Stimulated activated CD8-positive, alpha-beta memory T cell treated with anti-CD3 and anti-CD28 coated beads, Interleukin-7, amount 100 ng/mL, for 4 hours (primary cell): ENCODE results near the gene PRKAB2.
"Not testable (repeated sequence)": the region's sequence is repeated elsewhere in the genome, so short reads cannot be mapped to it uniquely, and the experiment has no call there.

Source experiments
- DNase-seq, 2 donors: peaks; one replicate each; pipeline ENCODE4 v3.0.0-alpha.2; 2020; ENCODE audit warnings: low read depth in 2 of 2

Gene PRKAB2

GRCh38 chr1:147110434-147110833, 61.8 kb downstream of the PRKAB2 start:
- no peak for DNase-seq

GRCh38 chr1:147109762-147110161, 62.5 kb downstream of the PRKAB2 start:
- no peak for DNase-seq

GRCh38 chr1:147109041-147109440, 63.2 kb downstream of the PRKAB2 start:
- no peak for DNase-seq

DNA sequence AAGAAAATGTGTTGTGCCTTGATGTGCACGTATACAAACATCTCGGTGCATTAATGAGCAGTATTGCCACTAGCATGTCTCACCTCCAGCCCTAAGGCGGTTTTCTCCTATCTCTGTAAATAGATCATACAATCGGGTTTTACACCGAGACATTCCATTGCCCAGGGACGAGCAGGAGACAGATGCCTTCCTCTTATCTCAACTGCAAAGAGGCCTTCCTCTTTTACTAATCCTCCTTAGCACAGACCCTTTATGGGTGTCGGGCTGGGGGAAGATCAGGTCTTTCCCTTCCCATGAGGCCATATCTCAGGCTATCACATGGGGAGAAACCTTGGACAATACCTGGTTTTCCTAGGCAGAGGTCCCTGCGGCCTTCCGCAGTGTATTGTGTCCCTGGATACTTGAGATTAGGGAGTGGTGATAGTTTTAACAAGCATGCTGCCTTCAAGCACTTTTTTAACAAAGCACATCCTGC, 65.8 kb downstream of the PRKAB2 start:
- DNase-seq = not testable (repeated sequence)

DNA sequence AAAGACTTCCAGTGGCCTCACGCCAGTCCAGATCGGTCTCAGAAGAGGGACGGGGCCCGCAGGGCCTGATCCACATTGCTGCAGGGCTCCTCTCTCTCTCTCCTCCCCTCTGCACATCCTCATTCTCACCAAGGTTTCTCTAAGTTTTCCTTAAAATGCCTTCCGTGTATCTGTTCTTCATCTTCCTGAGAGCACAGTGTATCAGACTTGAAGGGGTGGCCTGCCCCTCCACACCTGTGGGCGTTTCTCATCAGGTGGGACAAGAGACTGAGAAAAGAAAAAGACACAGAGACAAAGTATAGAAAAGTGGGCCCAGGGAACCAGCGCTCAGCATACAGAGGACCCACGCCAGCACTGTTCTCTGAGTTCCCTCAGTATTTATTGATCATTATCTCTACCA, 66.4 kb downstream of the PRKAB2 start:
- DNase-seq = no peak
